NCI-H460 (cell line): ENCODE results near the gene ZNF776. TPM values are rescaled to one million over a fixed set of nuclear protein-coding genes. Genes with fewer than 3 reads are reported as not detected.
"Not testable (repeated sequence)": the region's sequence is repeated elsewhere in the genome, so short reads cannot be mapped to it uniquely, and the experiment has no call there.

Experiments used
- DNase-seq: peaks from one replicate; pipeline ENCODE4 v3.0.0-alpha.2; 2016; ENCODE audit warnings: low read depth; ENCODE audit errors: extremely low read depth
- total RNA-seq: library from RNA; depleted of rRNA; stranded (reverse); fragments of >200 nt; shearing (Covaris generic); gene quantifications from 2 replicates; pipeline ENCODE4 v1.2.3, GENCODE V29; 2014; rRNA removed

Gene ZNF776
- total RNA-seq, 1 experiment from 2014 or later: 8.8 TPM

GRCh38 chr19:57776764-57777296 lies 30.2 kb downstream of the ZNF776 start:
- no peak for DNase-seq

- no peak for DNase-seq
Measured at GRCh38 chr19:57778336-57778735, 31.7 kb downstream of the ZNF776 start.

GRCh38 chr19:57779220-57779845 lies 32.7 kb downstream of the ZNF776 start:
- DNase-seq: no peak

- no peak for DNase-seq
Measured at GRCh38 chr19:57786286-57786685, 39.7 kb downstream of the ZNF776 start.

GRCh38 chr19:57786906-57787305 lies 40.3 kb downstream of the ZNF776 start:
- DNase-seq: no peak

GRCh38 chr19:57788114-57788692 lies 41.6 kb downstream of the ZNF776 start:
- DNase-seq: no peak

- no peak for DNase-seq
Measured at GRCh38 chr19:57789288-57789687, 42.7 kb downstream of the ZNF776 start.

- not testable (repeated sequence) for DNase-seq
Measured at GRCh38 chr19:57796580-57796979, 50.0 kb downstream of the ZNF776 start.

- DNase-seq: no peak
Measured at GRCh38 chr19:57800696-57801095, 54.1 kb downstream of the ZNF776 start.

GRCh38 chr19:57802269-57802668 lies 55.7 kb downstream of the ZNF776 start:
- no peak for DNase-seq

GRCh38 chr19:57803265-57803593 lies 56.6 kb downstream of the ZNF776 start:
- no peak for DNase-seq

GRCh38 chr19:57803594-57804325 lies 57.1 kb downstream of the ZNF776 start:
- DNase-seq: no peak

- DNase-seq: no peak
Measured at GRCh38 chr19:57807541-57807940, 60.9 kb downstream of the ZNF776 start.

Other genes starting within 250 kb of the ZNF776 start
- 2.7 and 3.0 TPM in 2 replicates for gene ZNF773, start 246.9 kb upstream of the ZNF776 start, total RNA-seq
- gene ZNF549, start 219.5 kb upstream of the ZNF776 start, total RNA-seq: 4.1 and 5.9 TPM in 2 replicates
- gene ZNF550, start 187.0 kb upstream of the ZNF776 start, total RNA-seq: 8.3 and 8.6 TPM in 2 replicates
- gene ZNF416, start 167.9 kb upstream of the ZNF776 start, total RNA-seq: 4.5 and 5.0 TPM in 2 replicates
- not detected in 2 replicates for gene ZIK1, start 162.7 kb upstream of the ZNF776 start, total RNA-seq
- 3.8 and 4.8 TPM in 2 replicates for gene ZNF530, start 146.9 kb upstream of the ZNF776 start, total RNA-seq
- gene ZNF134, start 132.6 kb upstream of the ZNF776 start, total RNA-seq: 15.1 and 15.9 TPM in 2 replicates
- gene ZNF211, start 113.6 kb upstream of the ZNF776 start, total RNA-seq: 5.9 and 6.9 TPM in 2 replicates
- not detected in 2 replicates for gene ZSCAN4, start 77.9 kb upstream of the ZNF776 start, total RNA-seq
- 8.1 and 8.7 TPM in 2 replicates for gene ZNF551, start 64.8 kb upstream of the ZNF776 start, total RNA-seq
- gene ZNF154, start 37.6 kb upstream of the ZNF776 start, total RNA-seq: not detected in 2 replicates
- not detected in 2 replicates for gene ZNF671, start 19.2 kb upstream of the ZNF776 start, total RNA-seq
- gene ZNF586, start 22.9 kb downstream of the ZNF776 start, total RNA-seq: 11.1 and 12.4 TPM in 2 replicates
- gene ZNF552, start 68.1 kb downstream of the ZNF776 start, total RNA-seq: 3.1 and 4.9 TPM in 2 replicates
- 7.6 and 12.5 TPM in 2 replicates for gene ZNF587B, start 83.5 kb downstream of the ZNF776 start, total RNA-seq
- 11.5 and 13.9 TPM in 2 replicates for gene ZNF587, start 103.0 kb downstream of the ZNF776 start, total RNA-seq
- gene ZNF814, start 142.2 kb downstream of the ZNF776 start, total RNA-seq: 2.1 and 2.5 TPM in 2 replicates
- gene ZNF417, start 169.8 kb downstream of the ZNF776 start, total RNA-seq: 5.2 and 5.4 TPM in 2 replicates
- gene ZNF418, start 188.6 kb downstream of the ZNF776 start, total RNA-seq: not detected in 2 replicates
- gene ZNF256, start 200.9 kb downstream of the ZNF776 start, total RNA-seq: not detected in 2 replicates
- not detected in 2 replicates for gene C19orf18, start 227.7 kb downstream of the ZNF776 start, total RNA-seq